Ecto neural progenitor cell (in vitro differentiated cells): Measurements from ENCODE around the gene NGRN.
"Not testable (repeated sequence)": the region's sequence is repeated elsewhere in the genome, so short reads cannot be mapped to it uniquely, and the experiment has no call there.

Experiments used
- DNase-seq: peaks from one replicate; pipeline ENCODE4 v3.0.0-alpha.2; 2018; ENCODE audit warnings: low spot score

Gene NGRN

GRCh38 chr15:90234096-90234988 lies 31.1 kb upstream of the NGRN start, which contains the start of gene GDPGP1:
Gene GDPGP1, plus strand, starts transcription at chr15:90234209. Its CDS starts 6,700 bp downstream, at chr15:90240909.
- DNase-seq, result no peak

GRCh38 chr15:90239371-90239770 lies 26.1 kb upstream of the NGRN start:
- DNase-seq, result no peak

- no peak for DNase-seq
These were observed 24.6 kb upstream of the NGRN start for GRCh38 chr15:90240856-90241255.

GRCh38 chr15:90241343-90242192 lies 23.9 kb upstream of the NGRN start:
- no peak for DNase-seq

GRCh38 chr15:90243943-90244639 lies 21.4 kb upstream of the NGRN start:
- DNase-seq, result no peak

GRCh38 chr15:90248789-90249202 lies 16.7 kb upstream of the NGRN start:
- no peak for DNase-seq

GRCh38 chr15:90249203-90249863 lies 16.1 kb upstream of the NGRN start, which contains the start of gene TTLL13:
Gene TTLL13, plus strand, starts transcription at chr15:90249556. Its CDS starts 1,075 bp downstream, at chr15:90250631.
- DNase-seq, result peak; percentile 98

GRCh38 chr15:90257776-90258175 lies 7.7 kb upstream of the NGRN start:
- DNase-seq, result no peak

GRCh38 chr15:90259524-90259923 lies 5.9 kb upstream of the NGRN start:
- no peak for DNase-seq

GRCh38 chr15:90260731-90261130 lies 4.7 kb upstream of the NGRN start:
- not testable (repeated sequence) for DNase-seq

- DNase-seq, result no peak
These were observed 3.7 kb upstream of the NGRN start for GRCh38 chr15:90261811-90262210.

- no peak for DNase-seq
These were observed 3.0 kb upstream of the NGRN start for GRCh38 chr15:90262426-90262825.

GRCh38 chr15:90264671-90265070 lies 801 bp upstream of the NGRN start:
- DNase-seq, result no peak

- no peak for DNase-seq
These were observed 574 bp downstream of the NGRN start for GRCh38 chr15:90266061-90266431.

- DNase-seq, result no peak
These were observed 1.0 kb downstream of the NGRN start for GRCh38 chr15:90266485-90266884.

GRCh38 chr15:90268415-90268814 lies 2.9 kb downstream of the NGRN start:
- DNase-seq, result no peak

- no peak for DNase-seq
These were observed 5.2 kb downstream of the NGRN start for GRCh38 chr15:90270502-90271150.

GRCh38 chr15:90271459-90272166 lies 6.1 kb downstream of the NGRN start:
- no peak for DNase-seq

- DNase-seq, result not testable (repeated sequence)
These were observed 13.0 kb downstream of the NGRN start for GRCh38 chr15:90278467-90278866.

GRCh38 chr15:90280743-90281142 lies 15.3 kb downstream of the NGRN start:
- not testable (repeated sequence) for DNase-seq
